Measurements from ENCODE around the gene FMN1. TPM values are rescaled to one million over a fixed set of nuclear protein-coding genes. Genes with fewer than 3 reads are reported as not detected.

FMN1 gene
- total and polyA plus RNA-seq, 10 of the 15 experiments (the other 5 are each of a cell fraction or from before 2014, with no cell fraction given): 0.05 to 0.16 (median 0.08) TPM; not detected in 4

GRCh38 chr15:33152502-33153109 is 41.9 kb downstream of the FMN1 start:
- FAIRE-seq: no peak
- Histone ChIP-seq H3K27me3 (replicated peaks in 1 of 2; ENCODE audit: control insufficient read depth in 2 of 2, insufficient read depth in 2 of 2, low read length in 1 of 2) (peaks cover 1 to 8% of the 10 kb centered on the region in 2 experiments; a peak in 2 of 4 replicates), H3K36me3 (ENCODE audit: control insufficient read depth in 2 of 2, insufficient read depth in 2 of 2, low read length in 1 of 2) (no peaks in the 10 kb centered on the region), H3K79me2 (ENCODE audit: control insufficient read depth, insufficient read depth, low read length) (no peaks in the 10 kb centered on the region), H3K27ac (ENCODE audit: control insufficient read depth, insufficient read depth) (no peak overlapping the region), H3K9ac (ENCODE audit: control insufficient read depth, insufficient read depth, low read length) (no peak overlapping the region), H4K20me1 (ENCODE audit: control insufficient read depth, insufficient read depth) (no peaks in the 10 kb centered on the region), H2AFZ (ENCODE audit: control insufficient read depth, low read depth, low read length) (no peak overlapping the region), H3K9me3 (replicated peaks; ENCODE audit: control insufficient read depth, insufficient read depth, low read length) (no peaks in the 10 kb centered on the region; the same call in 2 of the 3 replicates), H3K4me3 (no peak overlapping the region), H3K4me1 (ENCODE audit: control insufficient read depth, insufficient read depth, low read length) (no peaks in the 10 kb centered on the region), H3K4me2 (ENCODE audit: control insufficient read depth, insufficient read depth) (no peak overlapping the region)
- in situ Hi-C loops (cut with MboI) (no loop called here), intact Hi-C loops (cut with micrococcal nuclease; ENCODE audit: unreplicated experiment) (no loop called here)
- ChIA-PET RAD21 (ENCODE audit: unreplicated experiment) (no interaction called here), POLR2A (no interaction called here), SMC1A (ENCODE audit: uncharacterized antibody, unreplicated experiment) (interaction anchor here (1.2 kb wide), 1 partner anchor 10 kb away, joined by 6 read pairs; no protein-coding TSS in a partner anchor), CTCF (no interaction called here)
- no peak for ATAC-seq
- TF ChIP-seq RAD51 (IDR thresholded peaks at IDR 0.05): no peak
- TF ChIP-seq SREBF2 (IDR thresholded peaks at IDR 0.05; ENCODE audit: low read length): no peak
- TF ChIP-seq ZNF687 (IDR thresholded peaks at IDR 0.05): no peak
- TF ChIP-seq KAT2A (conservative IDR thresholded peaks at IDR 0.05; ENCODE audit: control insufficient read depth, low read depth, low read length): no peak
- TF ChIP-seq REST (IDR thresholded peaks at IDR 0.05; ENCODE audit: low read depth, low read length): no peak
- no peak for TF ChIP-seq TARDBP (IDR thresholded peaks at IDR 0.05; ENCODE audit: borderline replicate concordance)
- no peak for TF ChIP-seq RFX5 (IDR thresholded peaks at IDR 0.05; ENCODE audit: low read depth, low read length)
- no peak for TF ChIP-seq KDM1A (IDR thresholded peaks at IDR 0.05; ENCODE audit: borderline replicate concordance)
- no peak for TF ChIP-seq SMAD1 (IDR thresholded peaks at IDR 0.05; ENCODE audit: low read depth, partially characterized antibody)
- no peak for TF ChIP-seq ZNF207 (IDR thresholded peaks at IDR 0.05; ENCODE audit: borderline replicate concordance)
- no peak for TF ChIP-seq CREB1 (IDR thresholded peaks at IDR 0.05; ENCODE audit: low read depth)
- TF ChIP-seq NR2C1 (IDR thresholded peaks at IDR 0.05): no peak
- TF ChIP-seq HDGF (IDR thresholded peaks at IDR 0.05): no peak
- TF ChIP-seq SMAD5 (IDR thresholded peaks at IDR 0.05; ENCODE audit: low read depth): no peak
- TF ChIP-seq ATF3 (IDR thresholded peaks at IDR 0.05; ENCODE audit: borderline replicate concordance, extremely low read depth, low read depth, low read length): no peak
- 19% methylated on average over 5 of the region's 5 CpGs for WGBS (ENCODE audit: insufficient coverage, insufficient replicate concordance, low lambda C conversion rate, missing lambda C conversion rate)
- no TSS peak for BruUV-seq (replicated peaks)
- no peak for DNase-seq (ENCODE audit: low read depth, low spot score)

All from GM12878 (cell line).